Activated CD8-positive, alpha-beta memory T cell treated with anti-CD3 and anti-CD28 coated beads, Interleukin-2, amount 50 U/mL, for 24 hours (primary cell): ENCODE results near the gene HOXA10.

Source experiments
- DNase-seq: peaks from one replicate; pipeline ENCODE4 v3.0.0-alpha.2; 2020; ENCODE audit errors: extremely low read depth

The HOXA10 gene

GRCh38 chr7:27191161-27191731 is 17.1 kb upstream of the HOXA10 start:
- no peak for DNase-seq

GRCh38 chr7:27189997-27190748 is 16.1 kb upstream of the HOXA10 start:
- DNase-seq: no peak

- DNase-seq: no peak
Observed at GRCh38 chr7:27189295-27189996, 15.3 kb upstream of the HOXA10 start.

- no peak for DNase-seq
Observed at GRCh38 chr7:27188386-27189294, 14.5 kb upstream of the HOXA10 start.

GRCh38 chr7:27187475-27188385 is 13.6 kb upstream of the HOXA10 start:
- DNase-seq: no peak

- DNase-seq: no peak
Observed at GRCh38 chr7:27186668-27187474, 12.8 kb upstream of the HOXA10 start.

GRCh38 chr7:27185854-27186667 is 11.9 kb upstream of the HOXA10 start:
- DNase-seq: no peak

GRCh38 chr7:27185013-27185853 is 11.1 kb upstream of the HOXA10 start, which contains the start of gene HOXA11:
HOXA11 (minus strand) TSS chr7:27185232; CDS start chr7:27185144, 88 bp downstream.
- no peak for DNase-seq

GRCh38 chr7:27184337-27185012 is 10.4 kb upstream of the HOXA10 start:
- DNase-seq: no peak

GRCh38 chr7:27183682-27184336 is 9.7 kb upstream of the HOXA10 start:
- DNase-seq: no peak

GRCh38 chr7:27182861-27183681 is 9.0 kb upstream of the HOXA10 start:
- no peak for DNase-seq

- no peak for DNase-seq
Observed at GRCh38 chr7:27182285-27182841, 8.2 kb upstream of the HOXA10 start.

GRCh38 chr7:27181795-27182275 is 7.7 kb upstream of the HOXA10 start:
- DNase-seq: no peak

GRCh38 chr7:27180431-27181420 is 6.6 kb upstream of the HOXA10 start:
- no peak for DNase-seq
